GM18870 (cell line): ENCODE results near the gene TBL1X.

ENCODE experiments used
- ATAC-seq: cut with Tn5 transposase; IDR thresholded peaks from one replicate; pipeline ENCODE4 v1.9.1; 2021; ENCODE audit warnings: moderate library complexity; ENCODE audit not compliant: unreplicated experiment

TBL1X gene

DNA sequence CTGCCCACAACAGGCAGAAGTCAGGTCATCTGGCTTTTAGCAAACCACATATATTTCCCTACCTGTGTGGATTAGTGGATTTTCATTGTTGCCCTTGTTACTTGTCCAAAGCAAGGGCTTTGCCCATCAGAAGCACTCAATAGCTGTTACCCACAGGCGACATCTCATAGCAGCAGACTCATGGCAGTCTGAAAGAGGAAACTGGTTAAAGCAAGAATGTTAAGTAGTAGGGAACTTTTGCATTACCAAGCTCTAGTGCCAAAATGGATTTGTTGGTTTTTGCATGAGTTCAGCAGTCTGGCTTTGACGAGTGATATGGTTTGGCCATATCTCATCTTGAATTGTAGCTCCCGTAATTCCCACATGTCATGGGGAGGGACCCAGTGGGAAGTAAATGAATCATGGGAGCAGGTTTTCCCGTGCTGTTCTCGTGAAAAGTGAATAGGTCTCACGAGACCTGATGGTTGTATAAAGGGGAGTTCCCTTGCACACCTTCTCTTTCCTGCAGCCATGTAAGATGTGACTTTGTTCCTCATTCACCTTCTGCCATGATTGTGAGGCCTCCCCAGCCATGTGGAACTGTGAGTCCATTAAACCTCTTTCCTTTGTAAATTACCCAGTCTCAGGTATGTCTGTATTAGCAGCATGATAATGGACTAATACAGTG lies 192.9 kb downstream of the TBL1X start:
- no peak for ATAC-seq

DNA sequence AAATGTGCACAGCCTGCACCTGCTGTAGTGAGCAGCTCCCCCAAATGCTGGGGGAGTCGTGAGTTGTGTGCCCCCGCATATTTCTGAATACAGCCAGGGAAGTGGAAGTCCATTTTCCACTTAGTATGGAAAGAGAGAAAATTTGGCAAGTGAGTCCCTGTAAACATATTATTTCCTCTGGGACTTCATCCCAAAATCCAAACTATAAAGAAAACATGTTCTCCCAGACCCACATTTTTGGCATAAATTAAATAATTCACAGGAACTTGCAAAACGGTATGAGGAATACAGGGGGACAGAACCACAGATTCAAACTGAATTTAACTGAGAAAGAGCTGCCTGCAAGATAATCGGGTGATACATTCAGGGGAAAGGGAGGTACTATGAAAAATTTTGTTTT lies 193.6 kb downstream of the TBL1X start:
- no peak for ATAC-seq

DNA sequence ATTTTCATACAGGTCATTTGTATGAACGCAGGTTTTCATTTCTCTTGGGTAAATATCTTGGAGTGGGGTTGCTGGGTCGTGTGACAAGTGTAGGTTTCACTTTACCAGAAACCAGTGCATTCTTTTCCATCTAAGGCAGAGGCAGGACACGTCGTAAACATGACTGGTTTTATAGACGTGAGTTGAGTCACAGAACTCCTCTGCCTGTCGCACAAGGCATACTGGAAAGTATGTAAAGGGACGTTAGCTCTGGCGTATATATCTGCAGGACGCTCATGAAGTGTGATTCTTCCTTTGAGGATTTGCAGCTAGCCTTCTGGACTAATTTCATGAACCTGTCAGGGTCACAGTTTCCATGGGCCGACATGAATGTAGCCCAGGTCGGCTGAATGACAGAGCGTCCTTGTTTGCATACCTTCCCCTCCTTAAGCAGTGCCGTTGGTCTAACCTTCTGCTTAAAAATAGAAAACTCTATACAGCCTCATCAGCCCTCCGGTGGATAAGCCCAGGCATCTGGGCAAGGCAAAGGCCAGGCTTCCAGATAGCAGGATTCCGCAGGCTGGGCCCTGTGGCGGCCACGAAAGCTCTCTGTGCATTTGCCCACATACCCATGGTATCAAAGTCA lies 194.8 kb downstream of the TBL1X start:
- ATAC-seq = no peak

DNA sequence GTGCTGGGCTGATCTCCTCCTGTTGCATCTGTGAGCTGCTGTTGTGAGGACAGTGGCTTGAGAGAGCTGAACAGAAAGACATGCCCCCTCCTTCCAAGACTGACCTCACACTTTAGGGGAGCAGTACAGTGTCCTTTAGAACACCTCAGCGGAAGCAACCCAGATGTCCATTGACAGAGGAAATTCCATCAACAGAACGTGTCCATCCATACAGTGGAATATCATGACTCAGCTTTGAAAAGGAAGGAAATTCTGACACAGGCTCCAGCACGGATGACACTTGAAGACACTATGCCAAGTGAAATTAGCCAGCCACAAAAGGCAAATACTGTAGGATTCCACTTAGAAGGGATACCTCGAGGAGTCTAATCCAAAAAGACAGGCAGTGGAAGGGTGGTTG lies 197.3 kb downstream of the TBL1X start:
- ATAC-seq = no peak

DNA sequence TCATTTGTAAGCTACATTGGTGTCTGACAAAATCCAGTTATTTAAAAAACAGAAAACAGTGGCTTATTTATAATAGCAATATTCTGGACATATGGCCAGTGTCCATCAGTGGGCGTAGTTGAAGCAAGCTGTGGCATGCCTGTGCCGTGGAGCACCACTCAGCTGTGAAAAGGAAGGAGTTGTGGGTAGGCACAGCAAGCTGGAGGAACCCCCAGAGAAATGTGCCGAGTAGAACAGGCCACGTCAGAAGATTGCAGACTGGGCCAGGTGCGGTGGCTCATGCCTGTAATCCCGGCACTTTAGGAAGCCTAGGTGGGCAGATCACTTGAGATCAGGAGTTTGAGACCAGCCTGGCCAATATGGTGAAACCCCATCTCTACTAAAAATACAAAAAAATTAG lies 198.4 kb downstream of the TBL1X start:
- no peak for ATAC-seq

DNA sequence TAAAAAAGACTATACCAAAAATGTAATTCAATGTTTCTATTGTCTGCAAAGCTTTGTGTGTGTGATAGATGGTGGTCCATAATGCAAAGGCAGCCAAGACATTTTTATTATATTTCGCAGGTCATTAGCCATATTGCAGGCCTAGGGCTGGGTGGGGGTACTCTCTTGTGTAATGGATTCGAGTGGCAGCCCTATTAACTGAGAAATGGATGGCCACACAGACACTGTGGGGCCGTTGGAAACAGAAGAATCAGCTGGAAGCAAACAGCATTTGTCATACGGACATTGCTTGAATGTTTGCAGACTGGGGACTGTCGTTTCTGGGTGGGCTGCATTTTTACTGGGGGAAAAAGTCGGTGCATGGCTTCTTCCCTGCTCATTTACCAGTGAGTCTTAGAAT lies 199.4 kb downstream of the TBL1X start:
- no peak for ATAC-seq

DNA sequence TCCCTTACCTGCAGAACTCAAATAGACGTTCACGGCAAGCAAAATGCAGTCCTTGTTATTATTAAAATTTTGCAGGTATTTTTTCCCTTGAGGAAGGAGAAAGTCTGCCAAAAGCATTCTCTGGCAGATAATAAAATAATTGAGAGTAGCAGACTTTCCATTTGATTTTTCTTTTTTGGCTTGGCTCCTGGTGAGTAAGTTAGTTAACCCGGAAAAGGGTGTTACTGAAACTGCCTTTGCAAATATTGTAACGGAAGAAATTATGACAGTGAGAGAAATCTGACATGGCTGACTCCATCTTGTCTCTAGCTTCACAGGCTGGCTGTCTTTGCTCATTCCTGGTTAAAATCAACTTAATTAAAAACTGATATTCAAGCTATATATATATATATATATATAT lies 200.3 kb downstream of the TBL1X start:
- ATAC-seq = no peak

DNA sequence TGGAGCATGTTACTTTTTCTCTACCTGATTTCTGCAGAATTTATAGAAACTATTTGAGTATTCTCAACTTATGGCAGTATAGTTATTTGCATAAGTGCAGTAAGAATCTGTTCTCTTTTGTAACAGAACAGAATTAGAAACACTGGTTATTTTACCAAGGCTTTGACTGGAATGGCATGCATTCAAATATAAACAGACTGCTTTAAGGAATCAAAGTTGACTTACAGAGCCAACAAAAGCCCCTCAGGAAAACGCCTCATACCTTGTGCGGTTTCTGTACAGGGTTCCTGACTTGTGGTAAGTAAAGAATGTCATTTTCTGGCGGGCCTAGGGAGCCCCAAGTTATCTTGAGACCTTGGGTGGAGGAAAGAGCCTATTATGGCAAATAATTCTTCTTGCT lies 203.7 kb downstream of the TBL1X start:
- no peak for ATAC-seq

DNA sequence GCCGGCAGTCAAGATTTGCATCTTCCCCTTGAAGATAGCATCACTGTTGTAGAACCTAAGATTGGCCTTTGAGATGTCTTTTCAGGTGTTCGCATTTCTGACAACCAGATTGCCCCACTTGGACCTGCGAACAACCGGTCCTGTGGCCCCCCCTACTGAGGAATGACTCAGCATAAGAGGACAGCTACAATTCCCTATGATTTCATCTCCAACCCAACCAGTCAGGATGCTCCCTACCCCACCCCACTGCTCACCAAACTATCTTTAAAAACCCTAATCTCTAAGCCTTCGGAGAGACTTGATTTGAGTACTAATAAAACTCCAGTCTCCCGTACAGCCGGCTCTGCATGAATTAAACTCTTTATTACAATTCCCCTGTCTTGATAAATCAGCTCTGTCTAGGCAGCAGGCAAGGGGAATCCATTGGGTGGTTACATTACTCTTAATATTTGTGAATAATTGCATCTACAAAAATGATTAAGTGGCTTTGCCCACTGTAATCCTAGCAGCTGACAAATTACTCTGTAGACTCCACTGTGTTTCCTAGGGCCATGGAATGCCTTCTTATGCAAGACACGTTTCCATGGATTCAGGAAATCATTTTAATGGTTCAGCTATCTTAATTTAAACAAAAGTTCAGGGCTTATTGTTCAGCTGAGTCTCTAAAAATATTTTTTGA lies 205.4 kb downstream of the TBL1X start:
- ATAC-seq = no peak

DNA sequence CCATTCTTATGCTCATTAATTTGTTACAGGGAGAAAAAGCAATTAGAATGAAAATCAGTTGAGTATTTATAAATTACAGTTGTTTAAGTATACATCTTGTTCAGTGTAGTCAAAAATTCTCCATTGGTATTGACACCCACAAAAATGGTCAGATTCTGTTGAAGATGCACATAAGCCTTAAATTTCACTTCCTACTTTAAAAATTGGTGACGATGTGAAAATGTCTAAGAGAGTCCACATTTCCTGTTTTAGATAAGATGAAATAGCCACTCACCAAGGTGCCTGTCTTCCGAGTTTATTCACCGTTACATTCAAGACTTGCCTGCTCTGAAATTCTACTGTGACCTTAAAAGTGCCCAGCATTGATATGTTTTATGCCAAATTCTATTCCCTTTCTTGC lies 207.1 kb downstream of the TBL1X start:
- ATAC-seq = no peak

DNA sequence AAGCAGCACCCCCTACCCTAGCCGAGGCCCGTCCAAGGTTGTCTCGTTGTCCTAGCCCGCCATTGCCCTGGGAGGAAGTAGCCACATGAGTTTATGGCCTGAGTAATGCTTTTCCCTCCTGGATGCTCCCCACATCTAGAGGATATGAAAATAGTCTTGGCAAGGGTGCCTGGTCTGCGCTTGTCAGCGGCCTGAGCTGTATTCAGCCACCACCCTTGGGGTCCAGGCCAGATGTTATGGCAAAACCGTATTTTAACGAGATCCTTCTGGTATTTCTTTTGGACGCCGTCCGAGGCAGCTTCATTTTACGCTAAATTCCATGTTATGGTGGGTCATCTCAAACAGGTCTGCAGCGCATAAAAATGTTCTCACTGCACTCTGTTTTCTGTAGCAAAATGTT lies 211.4 kb downstream of the TBL1X start:
- no peak for ATAC-seq

DNA sequence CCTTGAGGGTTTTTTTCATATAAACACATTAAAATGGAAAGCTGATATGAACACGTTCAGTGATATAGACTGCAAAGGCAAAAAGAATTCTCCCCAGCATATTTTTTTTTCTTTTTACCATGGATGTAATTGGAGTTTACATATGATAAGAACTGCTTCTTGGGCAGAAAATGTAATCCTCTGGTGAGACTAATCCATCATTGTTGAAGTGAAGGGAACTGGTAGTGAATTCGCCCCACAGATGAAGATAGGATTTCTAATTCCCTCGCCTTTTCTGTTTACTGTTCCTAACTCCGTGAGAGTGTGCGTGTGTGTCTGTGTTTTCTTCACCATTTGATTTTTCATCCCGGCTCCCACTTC lies 211.9 kb downstream of the TBL1X start:
- no peak for ATAC-seq

DNA sequence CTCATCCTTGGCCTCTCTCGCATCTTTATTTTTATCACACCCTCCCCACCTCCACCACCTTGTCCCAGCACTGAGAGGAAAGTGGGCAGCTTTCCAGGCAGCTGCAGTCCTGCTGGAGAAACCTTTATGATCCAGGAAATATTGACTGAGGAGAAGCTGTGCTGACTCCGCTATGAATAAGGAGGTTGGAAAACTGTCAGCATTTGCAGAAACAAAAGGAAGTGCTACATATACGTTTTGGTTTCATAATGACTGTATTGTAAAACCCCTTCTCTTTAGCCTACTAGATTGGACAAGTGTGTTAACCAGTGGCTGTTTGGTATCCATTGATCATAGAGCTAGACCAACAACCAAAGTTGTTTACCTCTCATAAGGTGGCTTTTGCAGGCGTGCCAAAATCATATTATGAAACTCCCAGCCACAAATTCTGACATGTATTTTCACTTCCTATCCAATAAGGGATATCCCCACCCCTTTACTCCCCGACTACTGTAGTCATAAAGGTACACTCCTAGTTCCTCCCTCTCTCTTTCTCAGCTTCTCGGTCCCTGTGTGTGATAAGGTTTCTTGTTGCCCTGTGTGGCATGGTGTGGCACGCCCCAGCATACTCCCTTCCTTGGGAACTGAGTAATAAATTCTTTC lies 212.4 kb downstream of the TBL1X start:
- peak; percentile 99 for ATAC-seq

DNA sequence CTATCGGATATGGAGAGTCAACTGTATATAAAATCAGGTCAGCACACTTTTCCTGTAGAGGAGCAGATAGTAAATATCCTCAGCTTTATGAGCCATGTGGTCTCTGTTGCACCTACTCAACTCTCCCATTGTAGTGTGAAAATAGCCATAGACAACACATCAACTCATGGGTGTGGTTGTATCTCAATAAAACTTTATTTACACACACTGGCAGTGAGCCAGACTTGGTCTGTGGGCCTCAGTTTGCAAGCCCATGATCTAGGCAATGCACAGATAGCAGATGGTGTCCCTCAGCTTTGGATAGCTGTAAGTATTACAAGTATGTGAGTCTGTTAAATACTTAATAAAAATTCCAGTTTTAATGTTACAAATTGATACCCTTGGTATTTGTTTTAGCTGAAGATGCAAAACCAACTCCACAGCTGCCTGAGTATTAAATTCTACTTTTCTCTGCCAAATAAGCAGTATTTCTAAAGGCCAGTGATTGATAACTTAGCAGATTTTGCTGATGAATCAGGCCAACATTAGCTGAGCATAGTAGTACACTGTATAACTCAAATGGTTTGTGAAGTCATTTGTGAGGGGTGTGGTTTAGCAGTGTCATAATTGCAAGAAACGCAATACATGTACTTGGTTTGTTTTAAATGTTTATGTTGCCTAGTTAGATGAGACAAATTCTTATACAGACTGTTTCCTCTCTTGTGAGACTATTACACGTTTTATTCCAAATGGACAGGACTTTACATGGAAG lies 213.5 kb downstream of the TBL1X start:
- no peak for ATAC-seq

DNA sequence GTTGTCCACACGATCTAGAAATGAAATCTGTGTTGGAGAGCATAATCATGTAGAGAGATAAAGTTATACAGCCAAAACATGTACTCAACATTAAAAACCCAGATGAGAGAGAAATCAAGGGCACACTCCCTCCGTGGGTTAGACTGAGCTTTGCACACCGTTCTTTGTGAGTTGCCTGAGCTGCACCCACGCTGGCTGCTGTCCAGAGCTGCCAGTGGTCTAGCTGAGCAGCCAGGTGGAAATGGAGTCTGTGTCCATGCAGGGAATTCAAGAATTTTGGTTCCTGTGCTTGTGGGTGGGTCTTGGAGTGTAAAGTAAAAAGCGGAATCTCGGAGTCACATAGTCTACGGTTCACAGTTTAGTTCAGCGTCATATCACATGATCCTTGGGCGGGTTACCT lies 216.2 kb downstream of the TBL1X start:
- no peak for ATAC-seq

DNA sequence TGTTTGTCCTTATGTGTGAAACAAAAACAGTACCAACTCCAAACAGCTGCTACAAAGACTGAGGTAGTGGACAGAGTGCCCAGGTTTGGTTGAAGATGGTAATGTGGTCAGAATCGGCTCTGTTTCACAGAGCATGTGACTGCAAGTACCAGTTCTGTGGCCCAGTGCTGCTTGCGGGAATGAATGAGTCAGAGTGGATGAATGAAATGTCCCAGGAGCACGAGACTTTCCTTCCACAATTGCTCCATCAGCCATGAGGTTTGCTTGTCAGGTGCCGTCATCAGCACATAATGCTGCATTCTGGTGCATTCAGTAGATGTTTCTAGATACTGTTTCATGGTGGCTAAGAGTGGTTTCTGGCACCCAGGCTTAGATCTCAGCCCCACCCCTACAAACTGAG lies 216.6 kb downstream of the TBL1X start:
- no peak for ATAC-seq

DNA sequence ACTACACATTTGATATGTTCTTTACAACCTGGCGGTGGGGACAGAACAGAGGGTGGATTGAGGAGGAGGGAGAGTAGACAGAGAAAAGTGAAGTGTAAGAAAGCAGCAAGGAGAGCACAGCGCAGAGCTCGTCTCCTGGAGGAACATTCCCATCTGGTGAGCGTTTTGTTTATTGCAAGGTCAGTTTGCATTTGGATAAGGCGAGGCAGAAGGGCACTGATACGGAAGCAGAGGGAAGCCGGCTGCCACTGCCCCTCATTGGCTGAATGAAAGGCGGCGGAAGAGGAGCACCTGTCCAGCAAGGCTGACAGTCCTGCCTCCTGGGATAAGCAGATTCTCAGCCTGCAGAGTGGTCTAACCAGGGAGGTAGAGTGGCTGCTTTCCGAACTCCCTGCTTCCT lies 217.6 kb downstream of the TBL1X start:
- no peak for ATAC-seq

DNA sequence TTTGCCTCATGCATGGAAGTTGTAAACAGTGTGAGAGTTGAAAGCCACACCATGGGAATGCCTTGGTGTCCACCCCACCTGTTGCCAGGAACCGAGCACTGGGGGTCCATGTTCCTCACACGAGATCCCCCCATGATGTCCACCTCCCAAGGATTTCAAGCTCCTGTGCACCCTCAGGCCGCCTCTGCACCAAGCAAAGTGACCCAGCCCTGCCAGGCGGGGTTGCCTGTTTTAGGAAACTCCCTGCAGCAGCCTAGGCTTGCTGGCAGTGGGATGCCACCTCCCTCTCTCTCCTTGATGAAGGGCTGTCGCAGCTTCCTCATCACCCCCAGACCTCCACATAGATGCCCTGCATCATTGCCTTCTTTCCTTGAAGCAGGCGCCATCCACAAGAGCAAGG lies 218.0 kb downstream of the TBL1X start:
- no peak for ATAC-seq

DNA sequence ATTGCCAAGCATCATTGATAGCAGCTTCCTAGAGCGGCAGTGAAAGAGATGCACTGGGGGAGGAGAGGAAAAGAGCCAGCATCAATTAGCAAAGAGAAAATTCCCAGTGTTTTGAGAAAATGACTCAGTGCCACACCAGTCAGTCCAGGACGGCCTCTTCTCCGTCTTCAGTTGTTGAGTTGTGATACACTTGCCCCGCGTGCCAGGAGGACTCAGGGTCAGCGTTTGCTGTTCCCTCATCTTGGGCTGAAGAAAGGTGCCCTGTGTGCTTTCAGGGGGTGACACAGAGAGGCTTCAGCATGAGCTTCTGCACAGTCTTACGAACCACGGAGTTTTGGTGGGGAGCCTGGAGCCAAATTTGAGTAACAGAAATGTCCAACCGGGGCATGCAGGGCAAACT lies 218.5 kb downstream of the TBL1X start:
- ATAC-seq = no peak

DNA sequence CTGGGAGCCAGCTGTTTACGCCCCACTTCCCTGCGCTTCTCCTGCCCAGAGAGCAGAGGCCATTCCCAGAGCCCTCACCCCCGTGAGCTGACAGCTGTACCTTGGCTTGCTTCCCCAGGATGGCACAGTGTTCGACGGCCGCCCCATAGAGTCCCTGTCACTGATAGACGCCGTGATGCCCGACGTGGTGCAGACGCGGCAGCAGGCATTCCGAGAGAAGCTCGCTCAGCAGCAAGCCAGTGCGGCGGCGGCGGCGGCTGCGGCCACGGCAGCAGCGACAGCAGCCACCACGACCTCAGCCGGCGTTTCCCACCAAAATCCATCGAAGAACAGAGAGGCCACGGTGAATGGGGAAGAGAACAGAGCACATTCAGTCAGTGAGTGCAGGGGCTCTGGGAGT lies 223.0 kb downstream of the TBL1X start:
- ATAC-seq = no peak

DNA sequence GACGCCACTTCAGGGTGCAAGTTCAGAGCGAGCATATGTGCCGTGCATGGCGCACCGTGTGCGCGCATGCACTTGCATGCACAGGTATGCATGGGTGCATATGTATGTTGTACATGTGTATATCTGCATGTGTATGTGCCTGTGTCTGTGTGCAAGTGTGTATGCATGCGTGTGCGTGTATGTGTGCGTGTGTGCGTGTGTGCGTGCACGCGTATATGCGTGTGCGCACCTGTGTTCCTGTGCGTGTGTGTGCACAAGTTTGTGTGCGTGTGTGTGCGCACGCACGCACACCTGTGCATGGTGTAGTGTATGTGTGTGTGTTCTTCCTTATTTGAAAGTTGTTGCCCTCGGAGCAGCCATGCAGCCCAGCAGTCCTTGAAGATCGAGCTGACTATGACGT lies 224.0 kb downstream of the TBL1X start:
- ATAC-seq = no peak
